ENCODE measurements around the gene C2CD2. TPM values are rescaled to one million over a fixed set of nuclear protein-coding genes. Genes with fewer than 3 reads are reported as not detected.
A peak's percentile ranks its signal among the peaks of the same experiment; 100 is the strongest.
"Not testable (repeated sequence)": the region's sequence is repeated elsewhere in the genome, so short reads cannot be mapped to it uniquely, and the experiment has no call there.

The C2CD2 gene
- total RNA-seq, 1 donor from 2014 or later: 31.1 TPM

GRCh38 chr21:41961282-41961701, 7.5 kb upstream of the C2CD2 start:
- H3K27ac Mint-ChIP-seq: no peak overlapping the region
- no peaks in the 10 kb centered on the region for H3K9me3 Mint-ChIP-seq
- H3K4me1 Mint-ChIP-seq: peaks cover 17% of the 10 kb centered on the region
- no peak for DNase-seq (ENCODE audit: low spot score in 2 of 2, unreplicated experiment in 2 of 2)
- H3K4me3 Mint-ChIP-seq: no peak overlapping the region
- no peaks in the 10 kb centered on the region for H3K27me3 Mint-ChIP-seq (ENCODE audit: low read depth)
- TF ChIP-seq, protein P1, sequence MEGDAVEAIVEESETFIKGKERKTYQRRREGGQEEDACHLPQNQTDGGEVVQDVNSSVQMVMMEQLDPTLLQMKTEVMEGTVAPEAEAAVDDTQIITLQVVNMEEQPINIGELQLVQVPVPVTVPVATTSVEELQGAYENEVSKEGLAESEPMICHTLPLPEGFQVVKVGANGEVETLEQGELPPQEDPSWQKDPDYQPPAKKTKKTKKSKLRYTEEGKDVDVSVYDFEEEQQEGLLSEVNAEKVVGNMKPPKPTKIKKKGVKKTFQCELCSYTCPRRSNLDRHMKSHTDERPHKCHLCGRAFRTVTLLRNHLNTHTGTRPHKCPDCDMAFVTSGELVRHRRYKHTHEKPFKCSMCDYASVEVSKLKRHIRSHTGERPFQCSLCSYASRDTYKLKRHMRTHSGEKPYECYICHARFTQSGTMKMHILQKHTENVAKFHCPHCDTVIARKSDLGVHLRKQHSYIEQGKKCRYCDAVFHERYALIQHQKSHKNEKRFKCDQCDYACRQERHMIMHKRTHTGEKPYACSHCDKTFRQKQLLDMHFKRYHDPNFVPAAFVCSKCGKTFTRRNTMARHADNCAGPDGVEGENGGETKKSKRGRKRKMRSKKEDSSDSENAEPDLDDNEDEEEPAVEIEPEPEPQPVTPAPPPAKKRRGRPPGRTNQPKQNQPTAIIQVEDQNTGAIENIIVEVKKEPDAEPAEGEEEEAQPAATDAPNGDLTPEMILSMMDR (IDR thresholded peaks at IDR 0.05; ENCODE audit: unreplicated experiment): no peak
- H3K36me3 Mint-ChIP-seq: no peaks in the 10 kb centered on the region

DNA sequence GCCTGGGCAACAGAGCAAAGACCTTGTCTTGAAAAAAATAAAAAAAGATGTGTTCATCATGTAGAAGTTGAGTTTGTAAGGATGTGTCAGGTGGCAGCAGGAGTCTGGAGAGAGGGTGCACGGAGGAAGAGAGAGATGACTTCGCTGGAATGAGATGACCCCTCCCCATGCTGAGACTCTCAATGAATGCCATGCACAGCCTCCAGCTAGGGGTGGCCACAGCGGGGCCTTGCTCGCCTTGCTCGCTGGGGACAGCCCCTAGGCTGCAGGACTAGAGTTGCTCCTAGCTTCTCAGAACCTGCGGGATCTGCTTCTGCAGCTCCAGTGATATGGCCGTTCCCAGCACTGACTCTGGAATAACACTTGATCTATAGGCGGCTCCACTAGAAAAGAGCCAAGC, 6.6 kb upstream of the C2CD2 start:
- H3K4me1 Mint-ChIP-seq: peaks cover 21% of the 10 kb centered on the region
- H3K27me3 Mint-ChIP-seq (ENCODE audit: low read depth): no peaks in the 10 kb centered on the region
- DNase-seq (ENCODE audit: low spot score in 2 of 2, unreplicated experiment in 2 of 2): no peak
- no peak overlapping the region for H3K4me3 Mint-ChIP-seq
- H3K27ac Mint-ChIP-seq: no peak overlapping the region
- H3K9me3 Mint-ChIP-seq: no peaks in the 10 kb centered on the region
- no peaks in the 10 kb centered on the region for H3K36me3 Mint-ChIP-seq
- TF ChIP-seq, protein P1 (IDR thresholded peaks at IDR 0.05; ENCODE audit: unreplicated experiment): no peak

DNA sequence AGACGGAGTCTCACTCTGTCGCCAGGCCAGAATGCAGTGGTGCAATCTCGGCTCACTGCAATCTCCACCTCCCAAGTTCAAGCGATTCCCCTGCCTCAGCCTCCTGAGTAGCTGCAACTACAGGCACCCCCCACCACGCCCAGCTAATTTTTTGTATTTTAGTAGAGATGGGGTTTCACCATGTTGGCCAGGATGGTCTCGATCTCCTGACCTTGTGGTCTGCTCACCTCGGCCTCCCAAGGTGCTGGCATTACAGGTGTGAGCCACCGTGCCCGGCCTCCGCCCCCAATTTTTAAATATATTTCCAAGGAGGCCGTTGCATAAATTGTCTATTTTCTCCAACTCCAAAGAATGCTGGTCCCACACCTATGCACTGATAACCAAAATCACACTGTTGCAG, 5.9 kb upstream of the C2CD2 start:
- not testable (repeated sequence) for DNase-seq (ENCODE audit: low spot score in 2 of 2, unreplicated experiment in 2 of 2); H3K36me3 Mint-ChIP-seq; H3K27ac Mint-ChIP-seq; H3K4me3 Mint-ChIP-seq; H3K27me3 Mint-ChIP-seq (ENCODE audit: low read depth); H3K9me3 Mint-ChIP-seq
- H3K4me1 Mint-ChIP-seq: peaks cover 19% of the 10 kb centered on the region

DNA sequence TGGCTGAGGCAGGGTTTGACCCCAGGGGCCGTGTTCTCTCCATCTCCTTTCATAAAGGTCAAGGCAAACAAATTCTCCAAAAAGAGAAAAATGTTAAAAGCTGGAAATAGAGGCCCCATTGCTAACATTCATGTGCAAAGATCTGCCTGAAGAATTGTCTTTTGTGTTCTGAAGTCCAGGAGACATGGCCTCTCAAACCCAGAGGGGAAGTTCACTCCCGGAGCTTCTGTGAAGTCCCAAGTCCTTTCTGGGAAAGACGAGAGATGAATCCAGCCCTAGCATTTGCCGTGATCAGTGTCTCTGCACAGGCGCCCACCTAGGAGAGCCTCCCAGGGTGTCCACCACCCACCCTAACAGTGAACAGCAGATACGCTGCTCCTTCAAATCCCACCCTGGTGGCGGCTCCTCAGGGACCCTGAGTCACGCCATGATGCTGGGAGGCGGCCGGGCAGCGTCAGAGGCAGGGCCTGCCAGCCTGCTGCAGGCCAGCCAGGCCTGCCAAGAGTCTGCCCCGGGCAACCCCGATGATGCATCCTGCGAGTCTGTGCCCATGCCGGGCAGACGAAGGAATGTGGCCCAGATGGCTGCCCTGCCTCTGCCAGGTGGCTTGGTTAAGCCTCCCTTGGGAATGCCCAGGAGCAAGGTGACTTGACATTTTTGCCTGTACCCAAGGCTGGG, 5.2 kb upstream of the C2CD2 start:
- Mint-ChIP-seq H3K4me1 (peaks cover 25% of the 10 kb centered on the region), H3K27ac (no peak overlapping the region), H3K36me3 (no peaks in the 10 kb centered on the region), H3K9me3 (no peaks in the 10 kb centered on the region), H3K27me3 (ENCODE audit: low read depth) (no peaks in the 10 kb centered on the region), H3K4me3 (no peak overlapping the region)
- no peak for DNase-seq (ENCODE audit: low spot score in 2 of 2, unreplicated experiment in 2 of 2)
- TF ChIP-seq, protein P1 (IDR thresholded peaks at IDR 0.05; ENCODE audit: unreplicated experiment): no peak

GRCh38 chr21:41957991-41958766, 4.4 kb upstream of the C2CD2 start:
- Mint-ChIP-seq H3K27me3 (ENCODE audit: low read depth) (no peaks in the 10 kb centered on the region), H3K9me3 (no peaks in the 10 kb centered on the region), H3K36me3 (no peaks in the 10 kb centered on the region), H3K4me3 (no peak overlapping the region), H3K4me1 (peaks cover 25% of the 10 kb centered on the region), H3K27ac (peak overlapping the region; percentile 78)
- TF ChIP-seq, protein P1 (IDR thresholded peaks at IDR 0.05; ENCODE audit: unreplicated experiment): peak; percentile 21
- peak in 1 of 2 experiments; percentile 58 for DNase-seq (ENCODE audit: low spot score in 2 of 2, unreplicated experiment in 2 of 2)

Data from mesothelial cell of epicardium (in vitro differentiated cells).